ENCODE results near the gene SH3GLB2.

DNA sequence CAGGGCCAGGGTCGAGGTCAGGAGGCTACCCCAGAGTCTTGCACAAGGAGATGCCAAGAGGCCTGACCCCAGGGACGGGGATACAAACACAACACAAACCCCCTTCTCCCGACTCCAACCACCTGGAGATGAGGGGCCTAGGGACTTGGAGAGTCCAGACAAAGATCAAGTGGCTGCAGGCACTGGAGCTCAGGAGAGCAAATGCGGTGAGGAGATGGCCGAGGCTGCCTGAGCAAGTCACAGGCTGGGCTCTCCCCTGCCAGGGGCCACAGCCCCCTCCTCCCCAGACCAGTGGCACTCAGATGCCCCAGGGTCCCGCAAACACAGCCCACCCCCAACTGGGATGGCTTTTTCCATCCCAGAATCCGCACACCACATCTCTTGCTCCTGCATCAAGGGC, 15.8 kb downstream of the SH3GLB2 start:
- TF ChIP-seq, protein P1, sequence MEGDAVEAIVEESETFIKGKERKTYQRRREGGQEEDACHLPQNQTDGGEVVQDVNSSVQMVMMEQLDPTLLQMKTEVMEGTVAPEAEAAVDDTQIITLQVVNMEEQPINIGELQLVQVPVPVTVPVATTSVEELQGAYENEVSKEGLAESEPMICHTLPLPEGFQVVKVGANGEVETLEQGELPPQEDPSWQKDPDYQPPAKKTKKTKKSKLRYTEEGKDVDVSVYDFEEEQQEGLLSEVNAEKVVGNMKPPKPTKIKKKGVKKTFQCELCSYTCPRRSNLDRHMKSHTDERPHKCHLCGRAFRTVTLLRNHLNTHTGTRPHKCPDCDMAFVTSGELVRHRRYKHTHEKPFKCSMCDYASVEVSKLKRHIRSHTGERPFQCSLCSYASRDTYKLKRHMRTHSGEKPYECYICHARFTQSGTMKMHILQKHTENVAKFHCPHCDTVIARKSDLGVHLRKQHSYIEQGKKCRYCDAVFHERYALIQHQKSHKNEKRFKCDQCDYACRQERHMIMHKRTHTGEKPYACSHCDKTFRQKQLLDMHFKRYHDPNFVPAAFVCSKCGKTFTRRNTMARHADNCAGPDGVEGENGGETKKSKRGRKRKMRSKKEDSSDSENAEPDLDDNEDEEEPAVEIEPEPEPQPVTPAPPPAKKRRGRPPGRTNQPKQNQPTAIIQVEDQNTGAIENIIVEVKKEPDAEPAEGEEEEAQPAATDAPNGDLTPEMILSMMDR (IDR thresholded peaks at IDR 0.05 in 4 of 5, conservative IDR thresholded peaks at IDR 0.05 in 1 of 5), result no peak
- TF ChIP-seq POLR2A (IDR thresholded peaks at IDR 0.05), result no peak
